ENCODE results near the gene LYST.

LYST gene

GRCh38 chr1:235859789-235860188 lies 6.9 kb downstream of the LYST start:
- Histone ChIP-seq H3K4me3 (ENCODE audit: low read depth, low read length, poor library complexity, severe bottlenecking) (no peak overlapping the region), H3K9me2 (ENCODE audit: low read depth, low read length) (no peaks in the 10 kb centered on the region), H2AFZ (ENCODE audit: low read length) (no peak overlapping the region), H3K36me3 (ENCODE audit: insufficient read depth, low read length) (no peaks in the 10 kb centered on the region), H3K9ac (ENCODE audit: low read length) (no peak overlapping the region), H3K4me1 (ENCODE audit: insufficient read depth, low read length, severe bottlenecking) (no peaks in the 10 kb centered on the region), H3K9me3 (ENCODE audit: low read length) (no peaks in the 10 kb centered on the region), H3F3A (ENCODE audit: insufficient read depth, low read length) (no peaks in the 10 kb centered on the region), H3K27ac (ENCODE audit: low read depth, low read length, poor library complexity, severe bottlenecking) (no peak overlapping the region), H4K20me1 (ENCODE audit: insufficient read depth, low read length) (no peaks in the 10 kb centered on the region), H3K4me2 (ENCODE audit: low read length) (no peak overlapping the region), H3K27me3 (ENCODE audit: insufficient read depth, low read length) (no peaks in the 10 kb centered on the region), H3K79me2 (ENCODE audit: insufficient read depth, low read length) (no peaks in the 10 kb centered on the region)
- TF ChIP-seq EZH2 (IDR thresholded peaks at IDR 0.05; ENCODE audit: borderline replicate concordance, low read length) (no peak), CTCF (IDR thresholded peaks at IDR 0.05; ENCODE audit: low read length) (no peak)

GRCh38 chr1:235858766-235859165 lies 7.9 kb downstream of the LYST start:
- no peaks in the 10 kb centered on the region for H3K4me1 ChIP-seq (ENCODE audit: insufficient read depth, low read length, severe bottlenecking)
- no peaks in the 10 kb centered on the region for H4K20me1 ChIP-seq (ENCODE audit: insufficient read depth, low read length)
- no peak for TF ChIP-seq CTCF (IDR thresholded peaks at IDR 0.05; ENCODE audit: low read length)
- no peak for TF ChIP-seq EZH2 (IDR thresholded peaks at IDR 0.05; ENCODE audit: borderline replicate concordance, low read length)
- H3K79me2 ChIP-seq (ENCODE audit: insufficient read depth, low read length), result no peaks in the 10 kb centered on the region
- H2AFZ ChIP-seq (ENCODE audit: low read length), result no peak overlapping the region
- H3K4me2 ChIP-seq (ENCODE audit: low read length), result no peak overlapping the region
- no peaks in the 10 kb centered on the region for H3K36me3 ChIP-seq (ENCODE audit: insufficient read depth, low read length)
- H3K27ac ChIP-seq (ENCODE audit: low read depth, low read length, poor library complexity, severe bottlenecking), result no peak overlapping the region
- no peaks in the 10 kb centered on the region for H3F3A ChIP-seq (ENCODE audit: insufficient read depth, low read length)
- H3K27me3 ChIP-seq (ENCODE audit: insufficient read depth, low read length), result no peaks in the 10 kb centered on the region
- no peak overlapping the region for H3K4me3 ChIP-seq (ENCODE audit: low read depth, low read length, poor library complexity, severe bottlenecking)
- H3K9ac ChIP-seq (ENCODE audit: low read length), result no peak overlapping the region
- H3K9me3 ChIP-seq (ENCODE audit: low read length), result no peaks in the 10 kb centered on the region
- H3K9me2 ChIP-seq (ENCODE audit: low read depth, low read length), result no peaks in the 10 kb centered on the region

GRCh38 chr1:235857756-235858155 lies 8.9 kb downstream of the LYST start:
- H2AFZ ChIP-seq (ENCODE audit: low read length), result no peak overlapping the region
- H3K36me3 ChIP-seq (ENCODE audit: insufficient read depth, low read length), result no peaks in the 10 kb centered on the region
- no peak overlapping the region for H3K27ac ChIP-seq (ENCODE audit: low read depth, low read length, poor library complexity, severe bottlenecking)
- no peaks in the 10 kb centered on the region for H3K9me3 ChIP-seq (ENCODE audit: low read length)
- H3K9me2 ChIP-seq (ENCODE audit: low read depth, low read length), result no peaks in the 10 kb centered on the region
- H3K79me2 ChIP-seq (ENCODE audit: insufficient read depth, low read length), result no peaks in the 10 kb centered on the region
- H3K4me1 ChIP-seq (ENCODE audit: insufficient read depth, low read length, severe bottlenecking), result no peaks in the 10 kb centered on the region
- H3F3A ChIP-seq (ENCODE audit: insufficient read depth, low read length), result no peaks in the 10 kb centered on the region
- TF ChIP-seq CTCF (IDR thresholded peaks at IDR 0.05; ENCODE audit: low read length), result no peak
- no peak for TF ChIP-seq EZH2 (IDR thresholded peaks at IDR 0.05; ENCODE audit: borderline replicate concordance, low read length)
- H3K4me3 ChIP-seq (ENCODE audit: low read depth, low read length, poor library complexity, severe bottlenecking), result no peak overlapping the region
- H3K27me3 ChIP-seq (ENCODE audit: insufficient read depth, low read length), result no peaks in the 10 kb centered on the region
- no peak overlapping the region for H3K4me2 ChIP-seq (ENCODE audit: low read length)
- no peaks in the 10 kb centered on the region for H4K20me1 ChIP-seq (ENCODE audit: insufficient read depth, low read length)
- no peak overlapping the region for H3K9ac ChIP-seq (ENCODE audit: low read length)

Measured in OCI-LY1 (cell line).